GM12801 (cell line): Measurements from ENCODE around the gene TTC28.

Experiments
- CTCF ChIP-seq: IDR thresholded peaks from one replicate; pipeline ENCODE4 v1.5.1; 2011; ENCODE audit warnings: control low read depth; ENCODE audit not compliant: insufficient read length; ENCODE audit errors: extremely low read depth

The TTC28 gene

DNA sequence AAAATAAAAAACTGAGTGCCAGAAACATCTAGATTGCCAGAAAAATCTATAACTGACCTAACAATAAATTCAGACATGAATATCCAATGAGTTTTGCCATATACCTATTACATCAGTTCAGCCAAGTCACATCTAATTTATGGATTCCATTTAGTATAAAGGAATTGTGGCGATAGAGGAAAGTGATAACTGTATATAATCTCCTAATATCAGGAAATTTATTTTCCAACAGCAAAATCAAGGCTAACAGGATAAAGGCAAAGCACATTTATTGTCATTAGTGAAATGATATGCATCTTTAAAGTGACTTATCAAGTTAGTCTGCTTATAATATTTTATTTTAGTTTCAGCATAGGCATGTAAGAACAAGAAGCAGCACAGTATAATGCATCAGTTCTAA, 462.4 kb downstream of the TTC28 start:
- TF ChIP-seq CTCF, result no peak

DNA sequence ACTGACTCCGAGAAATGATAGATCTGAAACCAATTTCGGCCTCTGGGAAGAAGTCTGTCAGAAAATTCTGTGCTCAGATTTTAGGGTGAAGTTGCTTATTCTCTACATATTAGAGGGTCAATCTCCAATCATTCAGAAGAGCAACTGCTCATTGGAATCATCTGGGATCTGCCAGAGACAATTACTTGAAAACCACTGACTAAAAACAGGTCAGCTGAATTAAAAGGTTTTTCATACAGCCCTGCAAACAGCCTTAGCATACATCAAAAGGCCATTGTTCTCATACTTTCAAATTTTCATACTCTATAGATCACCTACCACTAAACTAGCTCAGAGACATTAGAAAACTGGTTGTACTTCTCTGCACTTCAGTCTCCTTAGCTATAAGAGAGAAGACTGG, 470.9 kb downstream of the TTC28 start:
- no peak for TF ChIP-seq CTCF

- no peak for TF ChIP-seq CTCF
These were observed 471.6 kb downstream of the TTC28 start for GRCh38 chr22:28208036-28208435.

GRCh38 chr22:28207281-28208030, 472.2 kb downstream of the TTC28 start:
- no peak for TF ChIP-seq CTCF

- TF ChIP-seq CTCF, result no peak
These were observed 473.7 kb downstream of the TTC28 start for GRCh38 chr22:28205926-28206325.

GRCh38 chr22:28204382-28204781, 475.3 kb downstream of the TTC28 start:
- no peak for TF ChIP-seq CTCF

DNA sequence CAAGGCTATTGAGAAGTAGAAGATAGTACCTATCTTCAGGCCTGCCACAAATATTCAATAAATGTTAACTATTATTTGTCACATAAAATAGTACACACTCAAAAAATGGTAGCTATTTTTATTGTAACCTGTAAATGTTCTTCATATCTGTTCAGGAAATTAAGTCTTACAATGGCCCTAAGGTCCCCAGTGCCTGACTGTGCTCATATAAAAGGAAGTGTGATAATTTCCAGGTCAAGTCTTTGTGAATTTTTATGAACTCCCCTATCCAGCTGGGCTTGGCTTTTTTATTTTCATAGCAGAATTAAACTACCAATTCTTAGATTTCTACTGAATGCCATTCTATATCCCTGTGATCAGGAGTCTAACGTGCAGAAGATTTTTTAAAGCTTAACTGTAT, 476.4 kb downstream of the TTC28 start:
- TF ChIP-seq CTCF, result no peak
